Natural killer cell (primary cell): ENCODE measurements around the gene TOGARAM1. TPM values are rescaled to one million over a fixed set of nuclear protein-coding genes. Genes with fewer than 3 reads are reported as not detected.

Source experiments
- ATAC-seq, 3 donors: fragments of 150-1000 bp in 2 of 3; fragments of 200-7000 bp in 1 of 3; cut with Tn5 transposase; 1 replicate in 1 of 3; 2 replicates in 2 of 3; pipeline ENCODE4 v1.10.0; 2021; ENCODE audit warnings: mild to moderate bottlenecking in 2 of 3, moderate library complexity in 2 of 3
- DNase-seq, 2 donors: peaks; one replicate each; pipeline versions ENCODE4 v3.0.0 to v3.0.0-alpha.2; 2013 to 2021; ENCODE audit warnings: mixed read lengths in 1 of 2
- H3K27ac ChIP-seq: one replicate; pipeline ENCODE4 v1.5.1; 2013; ENCODE audit warnings: mild to moderate bottlenecking, low read length
- H3K27me3 ChIP-seq: one replicate; pipeline ENCODE4 v1.6.1; 2013; ENCODE audit warnings: low read length; ENCODE audit not compliant: control insufficient read depth, insufficient read depth
- H3K36me3 ChIP-seq: one replicate; pipeline ENCODE4 v1.6.1; 2013; ENCODE audit warnings: low read length; ENCODE audit not compliant: control insufficient read depth, insufficient read depth
- H3K4me1 ChIP-seq: one replicate; pipeline ENCODE4 v1.6.1; 2013; ENCODE audit warnings: low read length; ENCODE audit not compliant: control insufficient read depth, insufficient read depth
- H3K4me3 ChIP-seq: one replicate; pipeline ENCODE4 v1.5.1; 2013; ENCODE audit warnings: low read length
- H3K9me3 ChIP-seq: one replicate; pipeline ENCODE4 v1.6.1; 2013; ENCODE audit warnings: low read length; ENCODE audit not compliant: control insufficient read depth, insufficient read depth
- H3K27ac Mint-ChIP-seq, 2 donors: one replicate each; pipeline ENCODE4 v1.8.0; 2022; ENCODE audit warnings: mild to moderate bottlenecking in 2 of 2, mixed read lengths in 2 of 2, moderate library complexity in 1 of 2
- H3K27me3 Mint-ChIP-seq, 2 donors: one replicate each; pipeline ENCODE4 v1.8.0; 2022; ENCODE audit warnings: low read depth in 2 of 2, mixed read lengths in 2 of 2
- H3K36me3 Mint-ChIP-seq: one replicate; pipeline ENCODE4 v1.8.0; 2022; ENCODE audit warnings: mixed read lengths
- H3K4me1 Mint-ChIP-seq, 2 donors: one replicate each; pipeline ENCODE4 v1.8.0; 2022; ENCODE audit warnings: mixed read lengths in 2 of 2
- H3K4me3 Mint-ChIP-seq: one replicate; pipeline ENCODE4 v1.8.0; 2022; ENCODE audit warnings: mild to moderate bottlenecking, moderate library complexity, mixed read lengths
- H3K9me3 Mint-ChIP-seq, 2 donors: one replicate each; pipeline ENCODE4 v1.8.0; 2022; ENCODE audit warnings: mixed read lengths in 2 of 2
- WGBS: methylation state at CpG from one replicate; pipeline ENCODE4 v1.1.7; 2013; ENCODE audit warnings: missing lambda C conversion rate; ENCODE audit not compliant: insufficient coverage; 5-methylcytosine and 5-hydroxymethylcytosine counted together
- intact Hi-C: fragments of 100-400 bp; cut with micrococcal nuclease; formaldehyde crosslinking; loops from one replicate; pipeline ENCODE4 v1.14.2; 2022
- total RNA-seq, 4 donors: library from RNA; stranded (reverse); fragments of 120-200 nt in 1 of 4; gene quantifications; one replicate each; pipeline versions ENCODE4 v1.2.3 to v1.2.4, GENCODE V29; 2013 to 2022
- TF ChIP-seq, protein P1 (sequence below): fragments of 200-600 bp; IDR thresholded peaks from one replicate; pipeline ENCODE4 v1.8.0; 2022; ENCODE audit warnings: antibody characterized with exemption

Gene TOGARAM1
- total RNA-seq, 3 donors from 2014 or later (not counting 1 experiment from before 2014, with no cell fraction given) = 17.4 to 21.4 (median 19.6) TPM

DNA sequence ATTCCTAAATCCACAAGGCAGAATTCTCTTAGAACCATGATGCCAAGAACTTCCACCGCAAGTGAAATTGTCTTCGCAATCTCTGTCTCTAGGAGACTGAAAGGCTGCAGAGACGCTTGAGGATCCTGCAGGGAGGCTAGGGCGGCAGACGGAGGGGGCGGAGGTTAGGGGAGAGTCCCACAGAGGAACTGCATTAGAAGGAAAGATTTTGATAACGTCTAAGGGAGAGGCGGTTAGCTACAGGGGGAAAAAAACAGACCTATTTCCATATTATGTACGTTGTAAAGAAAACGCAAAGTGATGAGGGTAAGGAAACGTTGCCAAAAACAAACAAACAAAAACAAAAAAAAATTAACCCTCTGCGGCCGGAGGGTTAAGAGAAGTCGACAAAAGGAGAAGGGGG, 838 bp upstream of the TOGARAM1 start:
- H3K4me1 Mint-ChIP-seq = peaks cover 39 to 41% of the 10 kb centered on the region in 2 donors
- peak overlapping the region; percentile 97 for H3K4me3 ChIP-seq
- no peak overlapping the region for H3K27ac Mint-ChIP-seq
- peaks cover 16% of the 10 kb centered on the region for H3K36me3 Mint-ChIP-seq
- H3K27ac ChIP-seq = peak overlapping the region; percentile 93
- DNase-seq (peak; percentile 30 to 81), ATAC-seq (peak; percentile 21 to 40 (median 21))
- WGBS = 0% methylated on average over 11 of the region's 14 CpGs
- intact Hi-C loops = loop anchor here (1.0 kb wide), 2 partner anchors 64 to 292 kb away; partner anchors contain the start of gene MIS18BP1
- H3K27me3 ChIP-seq = no peaks in the 10 kb centered on the region
- peaks cover 20% of the 10 kb centered on the region for H3K4me1 ChIP-seq
- H3K9me3 Mint-ChIP-seq = peaks cover 4 to 5% of the 10 kb centered on the region in 2 donors
- H3K9me3 ChIP-seq = peaks cover 15% of the 10 kb centered on the region
- H3K27me3 Mint-ChIP-seq = no peaks in the 10 kb centered on the region
- no peaks in the 10 kb centered on the region for H3K36me3 ChIP-seq
- H3K4me3 Mint-ChIP-seq = no peak overlapping the region
- TF ChIP-seq, protein P1, sequence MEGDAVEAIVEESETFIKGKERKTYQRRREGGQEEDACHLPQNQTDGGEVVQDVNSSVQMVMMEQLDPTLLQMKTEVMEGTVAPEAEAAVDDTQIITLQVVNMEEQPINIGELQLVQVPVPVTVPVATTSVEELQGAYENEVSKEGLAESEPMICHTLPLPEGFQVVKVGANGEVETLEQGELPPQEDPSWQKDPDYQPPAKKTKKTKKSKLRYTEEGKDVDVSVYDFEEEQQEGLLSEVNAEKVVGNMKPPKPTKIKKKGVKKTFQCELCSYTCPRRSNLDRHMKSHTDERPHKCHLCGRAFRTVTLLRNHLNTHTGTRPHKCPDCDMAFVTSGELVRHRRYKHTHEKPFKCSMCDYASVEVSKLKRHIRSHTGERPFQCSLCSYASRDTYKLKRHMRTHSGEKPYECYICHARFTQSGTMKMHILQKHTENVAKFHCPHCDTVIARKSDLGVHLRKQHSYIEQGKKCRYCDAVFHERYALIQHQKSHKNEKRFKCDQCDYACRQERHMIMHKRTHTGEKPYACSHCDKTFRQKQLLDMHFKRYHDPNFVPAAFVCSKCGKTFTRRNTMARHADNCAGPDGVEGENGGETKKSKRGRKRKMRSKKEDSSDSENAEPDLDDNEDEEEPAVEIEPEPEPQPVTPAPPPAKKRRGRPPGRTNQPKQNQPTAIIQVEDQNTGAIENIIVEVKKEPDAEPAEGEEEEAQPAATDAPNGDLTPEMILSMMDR = no peak

DNA sequence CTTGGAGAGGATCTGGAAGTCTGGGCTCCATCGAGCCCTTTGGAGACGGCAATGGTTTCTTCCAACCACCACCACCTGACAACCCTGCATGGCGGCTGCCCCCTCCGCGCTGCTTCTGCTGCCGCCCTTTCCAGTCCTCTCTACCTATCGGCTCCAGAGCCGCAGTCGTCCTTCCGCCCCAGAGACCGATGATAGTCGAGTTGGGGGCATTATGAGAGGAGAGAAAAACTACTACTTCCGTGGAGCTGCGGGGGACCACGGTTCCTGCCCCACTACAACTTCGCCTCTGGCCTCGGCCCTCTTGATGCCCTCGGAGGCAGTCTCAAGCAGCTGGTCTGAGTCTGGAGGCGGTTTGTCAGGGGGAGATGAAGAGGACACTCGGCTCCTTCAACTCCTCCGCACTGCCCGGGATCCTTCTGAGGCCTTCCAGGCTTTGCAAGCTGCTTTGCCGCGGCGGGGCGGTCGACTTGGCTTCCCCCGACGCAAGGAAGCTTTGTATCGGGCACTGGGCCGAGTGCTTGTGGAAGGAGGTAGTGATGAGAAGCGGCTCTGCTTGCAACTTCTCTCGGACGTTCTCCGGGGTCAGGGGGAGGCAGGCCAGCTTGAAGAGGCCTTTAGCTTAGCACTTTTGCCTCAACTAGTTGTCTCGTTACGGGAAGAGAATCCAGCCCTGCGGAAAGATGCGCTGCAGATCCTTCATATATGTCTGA, 499 bp downstream of the TOGARAM1 start:
- Mint-ChIP-seq H3K9me3 (peaks cover 4 to 5% of the 10 kb centered on the region in 2 donors), H3K27ac (no peak overlapping the region), H3K4me3 (no peak overlapping the region), H3K4me1 (peaks cover 44 to 45% of the 10 kb centered on the region in 2 donors), H3K27me3 (no peaks in the 10 kb centered on the region), H3K36me3 (peaks cover 16% of the 10 kb centered on the region)
- ATAC-seq (peak; percentile 36 to 65 (median 51)), DNase-seq (peak in 1 of 2 donors; percentile 43)
- H3K4me3 ChIP-seq = peak overlapping the region; percentile 97
- 2% methylated on average over 35 of the region's 39 CpGs for WGBS
- intact Hi-C loops = loop anchor here (1.0 kb wide), 2 partner anchors 124 to 172 kb away; partner anchors contain the start of gene FKBP3
- peak overlapping the region; percentile 93 for H3K27ac ChIP-seq
- no peaks in the 10 kb centered on the region for H3K36me3 ChIP-seq
- TF ChIP-seq, protein P1 = no peak
- no peaks in the 10 kb centered on the region for H3K27me3 ChIP-seq
- H3K9me3 ChIP-seq = peaks cover 15% of the 10 kb centered on the region
- peaks cover 24% of the 10 kb centered on the region for H3K4me1 ChIP-seq

DNA sequence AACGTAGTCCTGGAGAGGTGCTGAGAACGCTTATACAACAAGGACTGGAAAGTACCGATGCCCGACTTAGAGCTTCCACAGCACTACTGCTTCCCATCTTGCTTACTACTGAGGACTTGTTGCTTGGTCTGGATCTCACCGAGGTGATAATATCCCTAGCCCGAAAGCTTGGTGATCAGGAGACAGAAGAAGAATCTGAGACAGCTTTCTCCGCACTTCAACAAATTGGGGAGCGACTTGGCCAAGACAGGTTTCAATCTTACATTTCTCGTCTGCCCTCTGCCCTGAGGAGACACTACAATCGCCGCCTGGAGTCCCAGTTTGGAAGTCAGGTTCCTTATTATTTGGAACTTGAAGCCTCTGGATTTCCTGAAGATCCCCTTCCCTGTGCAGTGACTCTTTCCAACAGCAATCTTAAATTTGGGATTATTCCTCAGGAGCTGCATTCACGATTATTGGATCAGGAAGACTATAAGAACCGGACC, 1.1 kb downstream of the TOGARAM1 start:
- no peak for ATAC-seq
- no peak overlapping the region for H3K27ac Mint-ChIP-seq
- intact Hi-C loops = no loop called here

More for the DNA sequence above, 1.1 kb downstream of the TOGARAM1 start:
- no peak overlapping the region for H3K4me3 Mint-ChIP-seq
- peaks cover 46 to 48% of the 10 kb centered on the region in 2 donors for H3K4me1 Mint-ChIP-seq
- TF ChIP-seq, protein P1 = no peak
- 25% methylated on average over 13 of the region's 13 CpGs for WGBS
- no peak for DNase-seq
- H3K27me3 ChIP-seq = no peaks in the 10 kb centered on the region
- peaks cover 4 to 5% of the 10 kb centered on the region in 2 donors for H3K9me3 Mint-ChIP-seq
- peak overlapping the region; percentile 97 for H3K4me3 ChIP-seq
- H3K9me3 ChIP-seq = peaks cover 15% of the 10 kb centered on the region
- peaks cover 16% of the 10 kb centered on the region for H3K36me3 Mint-ChIP-seq
- peak overlapping the region; percentile 93 for H3K27ac ChIP-seq
- H3K27me3 Mint-ChIP-seq = no peaks in the 10 kb centered on the region
- peaks cover 24% of the 10 kb centered on the region for H3K4me1 ChIP-seq
- no peaks in the 10 kb centered on the region for H3K36me3 ChIP-seq
